H1 (cell line): ENCODE measurements around the gene LIG3. TPM values are rescaled to one million over a fixed set of nuclear protein-coding genes. Genes with fewer than 3 reads are reported as not detected.

ENCODE experiments used
- CTCF ChIA-PET: fragments of 300-600 bp; sonication (Branson Sonifier 250); formaldehyde crosslinking; loops from one replicate; lab custom pipeline; 2021; ENCODE audit not compliant: partially characterized antibody; lab: Charles Lee
- POLR2A ChIA-PET: fragments of 300-600 bp; sonication (Branson Sonifier 250); formaldehyde crosslinking; loops from one replicate; lab custom pipeline; 2021; ENCODE audit warnings: inconsistent platforms; ENCODE audit not compliant: partially characterized antibody; lab: Charles Lee
- DNase-seq, 2 experiments: peaks; one replicate each; pipeline versions ENCODE4 v3.0.0 to v3.0.0-alpha.2; 2010 to 2022; ENCODE audit warnings: low spot score in 2 of 2, low read depth in 1 of 2, mixed read lengths in 1 of 2
- FAIRE-seq: peaks from 2 replicates; lab custom pipeline; 2011; peaks lifted over from hg19 to GRCh38; lab: Jason Lieb, UNC
- H2AFZ ChIP-seq: 2 replicates; pipeline ENCODE4 v1.8.1; 2012; ENCODE audit warnings: low read length, inconsistent platforms
- H2AK5ac ChIP-seq: 2 replicates; pipeline ENCODE4 v1.6.1; 2013; ENCODE audit warnings: low read depth, low read length
- H2BK120ac ChIP-seq: replicated peaks from 2 replicates; pipeline ENCODE3; 2013; ENCODE audit warnings: low read depth, low read length, inconsistent platforms
- H2BK12ac ChIP-seq: 2 replicates; pipeline ENCODE4 v1.6.1; 2013; ENCODE audit warnings: low read depth, low read length
- H2BK15ac ChIP-seq: 2 replicates; pipeline ENCODE4 v1.6.1; 2013; ENCODE audit warnings: low read length
- H2BK20ac ChIP-seq: 2 replicates; pipeline ENCODE4 v1.6.1; 2013; ENCODE audit warnings: low read length
- H2BK5ac ChIP-seq: 2 replicates; pipeline ENCODE4 v1.6.1; 2013; ENCODE audit warnings: low read depth, low read length
- H3K14ac ChIP-seq: 2 replicates; pipeline ENCODE4 v1.6.1; 2013; ENCODE audit warnings: inconsistent platforms; ENCODE audit not compliant: insufficient read length
- H3K18ac ChIP-seq: 2 replicates; pipeline ENCODE4 v1.6.1; 2013; ENCODE audit warnings: low read length; ENCODE audit errors: extremely low read depth
- H3K23ac ChIP-seq: 2 replicates; pipeline ENCODE4 v1.6.1; 2013; ENCODE audit warnings: inconsistent platforms; ENCODE audit not compliant: insufficient read length
- H3K23me2 ChIP-seq: 2 replicates; pipeline ENCODE4 v1.6.1; 2013; ENCODE audit warnings: low read depth, low read length
- H3K27ac ChIP-seq: 2 replicates; pipeline ENCODE4 v1.6.1; 2011; ENCODE audit warnings: low read depth, low read length, inconsistent platforms
- H3K27me3 ChIP-seq, 4 experiments: replicated peaks in 1 of 4; 1 replicate in 1 of 4; 2 replicates in 3 of 4; pipeline versions ENCODE4 v1.6.1 to v1.8.1; 2011 to 2013; ENCODE audit warnings: low read length in 3 of 4, mild to moderate bottlenecking in 3 of 4, inconsistent platforms in 2 of 4, mixed read lengths in 2 of 4, moderate library complexity in 1 of 4; ENCODE audit not compliant: control insufficient read depth in 3 of 4, insufficient read depth in 3 of 4; ENCODE audit errors: extremely low read depth in 1 of 4
- H3K36me3 ChIP-seq, 4 experiments: 2 replicates each; pipeline versions ENCODE4 v1.6.1 to v1.8.1; 2011 to 2013; ENCODE audit warnings: mild to moderate bottlenecking in 4 of 4, low read length in 3 of 4, moderate library complexity in 2 of 4, control low read depth in 1 of 4, inconsistent platforms in 1 of 4; ENCODE audit not compliant: insufficient read depth in 4 of 4, control insufficient read depth in 2 of 4
- H3K4ac ChIP-seq: replicated peaks from 2 replicates; pipeline ENCODE3; 2013; ENCODE audit warnings: low read length, low read depth, mixed read lengths, inconsistent platforms; ENCODE audit not compliant: insufficient read length
- H3K4me1 ChIP-seq, 4 experiments: replicated peaks in 1 of 4; 1 replicate in 1 of 4; 2 replicates in 3 of 4; pipeline versions ENCODE4 v1.6.1 to v1.8.1; 2011 to 2013; ENCODE audit warnings: low read length in 3 of 4, inconsistent platforms in 2 of 4, mixed read lengths in 1 of 4; ENCODE audit not compliant: insufficient read depth in 4 of 4, control insufficient read depth in 3 of 4
- H3K4me2 ChIP-seq, 2 experiments: 2 replicates each; pipeline versions ENCODE4 v1.6.1 to v1.8.1; 2011 to 2013; ENCODE audit warnings: low read depth in 2 of 2, low read length in 2 of 2, control low read depth in 1 of 2, inconsistent platforms in 1 of 2, mild to moderate bottlenecking in 1 of 2; ENCODE audit not compliant: insufficient read depth in 1 of 2
- H3K4me3 ChIP-seq, 4 experiments: fragments of 200-600, 300-600 bp in 1 of 4; sonication (generic), shearing (Covaris generic), sonication (Bioruptor Twin) in 1 of 4; 2 replicates each; pipeline versions ENCODE4 v1.5.1 to v1.8.1; 2011 to 2016; ENCODE audit warnings: low read length in 4 of 4, low read depth in 3 of 4, control low read depth in 2 of 4, inconsistent platforms in 2 of 4, mild to moderate bottlenecking in 2 of 4, mixed read lengths in 1 of 4, moderate library complexity in 1 of 4; ENCODE audit not compliant: insufficient read depth in 2 of 4; ENCODE audit errors: extremely low read depth in 1 of 4
- H3K56ac ChIP-seq: replicated peaks from 2 replicates; pipeline ENCODE3; 2013; ENCODE audit warnings: low read depth, mild to moderate bottlenecking, mixed read lengths, low read length, inconsistent platforms; ENCODE audit not compliant: insufficient read length
- H3K79me1 ChIP-seq: 2 replicates; pipeline ENCODE4 v1.6.1; 2013; ENCODE audit warnings: low read depth, low read length, control low read depth
- H3K79me2 ChIP-seq, 2 experiments: 2 replicates each; pipeline versions ENCODE4 v1.6.1 to v1.8.1; 2012 to 2013; ENCODE audit warnings: low read length in 2 of 2, mild to moderate bottlenecking in 2 of 2, inconsistent platforms in 1 of 2; ENCODE audit not compliant: insufficient read depth in 2 of 2, control insufficient read depth in 1 of 2
- H3K9ac ChIP-seq, 4 experiments: replicated peaks in 1 of 4; 1 replicate in 1 of 4; 2 replicates in 3 of 4; pipeline versions ENCODE4 v1.6.1 to v1.8.1; 2011 to 2013; ENCODE audit warnings: low read depth in 3 of 4, low read length in 3 of 4, control low read depth in 2 of 4, mild to moderate bottlenecking in 2 of 4, moderate library complexity in 2 of 4, inconsistent platforms in 1 of 4; ENCODE audit errors: extremely low read depth in 1 of 4
- H3K9me3 ChIP-seq, 2 experiments: 2 replicates each; pipeline versions ENCODE4 v1.6.1 to v1.8.1; 2012 to 2013; ENCODE audit warnings: mild to moderate bottlenecking in 2 of 2, moderate library complexity in 2 of 2, control low read depth in 1 of 2, inconsistent platforms in 1 of 2, low read depth in 1 of 2, low read length in 1 of 2, mixed read lengths in 1 of 2; ENCODE audit not compliant: insufficient read depth in 2 of 2
- H4K20me1 ChIP-seq, 2 experiments: replicated peaks in 1 of 2; 2 replicates each; pipeline versions ENCODE3 to v1.8.1; 2011 to 2013; ENCODE audit warnings: inconsistent platforms in 2 of 2, low read length in 2 of 2, mild to moderate bottlenecking in 1 of 2; ENCODE audit not compliant: insufficient read depth in 2 of 2, control insufficient read depth in 1 of 2
- H4K5ac ChIP-seq: 2 replicates; pipeline ENCODE4 v1.6.1; 2013; ENCODE audit warnings: low read length, low read depth, mixed read lengths, inconsistent platforms; ENCODE audit not compliant: insufficient read length
- H4K8ac ChIP-seq: 2 replicates; pipeline ENCODE4 v1.8.0; 2013; ENCODE audit warnings: mild to moderate bottlenecking, moderate library complexity, low read length, inconsistent platforms; ENCODE audit not compliant: insufficient read depth; ENCODE audit errors: extremely low read depth
- H4K91ac ChIP-seq: replicated peaks from 2 replicates; pipeline ENCODE3; 2013; ENCODE audit warnings: low read length, mixed read lengths, inconsistent platforms; ENCODE audit not compliant: insufficient read length
- CEBPB ChIP-seq: IDR thresholded peaks from 2 replicates; pipeline ENCODE4 v1.6.1; 2012; ENCODE audit warnings: low read depth, low read length
- E2F6 ChIP-seq: IDR thresholded peaks from 2 replicates; pipeline ENCODE4 v1.6.1; 2012; ENCODE audit warnings: inconsistent platforms
- EZH2 ChIP-seq: fragments of 200-600 bp; sonication (generic); IDR thresholded peaks from 2 replicates; pipeline ENCODE4 v1.7.1; 2012; ENCODE audit warnings: low read depth, mild to moderate bottlenecking, moderate library complexity, low read length, inconsistent platforms; ENCODE audit not compliant: severe bottlenecking
- HDAC2 ChIP-seq, 2 experiments: fragments of 300-600 bp in 1 of 2; sonication (generic) in 1 of 2; IDR thresholded peaks; 2 replicates each; pipeline ENCODE4 v1.6.1; 2011 to 2012; ENCODE audit warnings: low read depth in 2 of 2, low read length in 2 of 2, mild to moderate bottlenecking in 2 of 2, moderate library complexity in 2 of 2, borderline replicate concordance in 1 of 2, inconsistent platforms in 1 of 2
- KDM1A ChIP-seq: fragments of 200-600, 300-600 bp; sonication (generic); IDR thresholded peaks from 2 replicates; pipeline ENCODE4 v1.7.1; 2016; ENCODE audit warnings: mild to moderate bottlenecking, low read length, borderline replicate concordance
- NRF1 ChIP-seq: IDR thresholded peaks from 2 replicates; pipeline ENCODE4 v1.6.1; 2011; ENCODE audit warnings: mild to moderate bottlenecking, low read depth, low read length, improper control_type of control experiment
- SAP30 ChIP-seq: fragments of 300-600 bp; sonication (generic); IDR thresholded peaks from 2 replicates; pipeline ENCODE4 v1.7.1; 2012; ENCODE audit warnings: low read length, moderate library complexity, mild to moderate bottlenecking, inconsistent platforms; ENCODE audit not compliant: insufficient read depth, insufficient replicate concordance
- SIN3A ChIP-seq, 2 experiments: IDR thresholded peaks in 1 of 2; conservative IDR thresholded peaks in 1 of 2; 2 replicates each; pipeline ENCODE4 v1.6.1; 2011 to 2012; ENCODE audit warnings: low read length in 2 of 2, improper control_type of control experiment in 1 of 2, low read depth in 1 of 2, mild to moderate bottlenecking in 1 of 2
- SIRT6 ChIP-seq: IDR thresholded peaks from one replicate; pipeline ENCODE4 v1.7.1; 2012; ENCODE audit warnings: low read length, inconsistent platforms
- SRF ChIP-seq: IDR thresholded peaks from 2 replicates; pipeline ENCODE4 v1.6.1; 2011; ENCODE audit warnings: mild to moderate bottlenecking, low read depth, low read length, moderate library complexity
- SUZ12 ChIP-seq: fragments of 200-600 bp; sonication (generic); IDR thresholded peaks from 2 replicates; pipeline ENCODE4 v1.6.1; 2012; ENCODE audit warnings: mild to moderate bottlenecking, inconsistent platforms, low read length, moderate library complexity, mixed read lengths
- TAF1 ChIP-seq: IDR thresholded peaks from 2 replicates; pipeline ENCODE4 v1.6.1; 2011; ENCODE audit warnings: mild to moderate bottlenecking, low read depth, low read length
- TAF7 ChIP-seq: optimal IDR thresholded peaks from 2 replicates; pipeline ENCODE3; 2011; ENCODE audit warnings: low read depth, mild to moderate bottlenecking, inconsistent platforms, low read length, moderate library complexity, borderline replicate concordance
- TCF12 ChIP-seq: IDR thresholded peaks from 2 replicates; pipeline ENCODE4 v1.6.1; 2011; ENCODE audit warnings: low read depth, mild to moderate bottlenecking, low read length
- WGBS, 2 experiments: shearing (Covaris generic) in 1 of 2; methylation state at CpG; one replicate each; pipeline versions ENCODE4 v1.1.6 to v1.1.7; 2013 to 2015; ENCODE audit warnings: low lambda C conversion rate in 2 of 2, mixed read lengths in 2 of 2, inconsistent platforms in 1 of 2, low coverage in 1 of 2, missing lambda C conversion rate in 1 of 2; ENCODE audit not compliant: insufficient replicate concordance in 2 of 2, insufficient coverage in 1 of 2, insufficient read length in 1 of 2; ENCODE audit errors: extremely low coverage in 1 of 2, missing lambda C conversion rate in 1 of 2; 5-methylcytosine and 5-hydroxymethylcytosine counted together
- polyA plus RNA-seq, 7 experiments: library from polyadenylated mRNA; depleted of rRNA in 3 of 7; stranded (reverse) in 5 of 7; unstranded in 2 of 7; fragments of >200 nt in 5 of 7; fragments of 200-250 nt in 2 of 7; gene quantifications; 1 replicate in 5 of 7; 2 replicates in 1 of 7; 4 replicates in 1 of 7; pipeline versions ENCODE4 v1.2.1 to v1.2.3, GENCODE V29; 2011 to 2013; ENCODE audit warnings: missing spikeins in 2 of 7, mixed read lengths in 2 of 7
- total RNA-seq: library from RNA; stranded (reverse); fragmentation: NEBNext Ultra II Directional; extraction: Animal tissue kit (Norgen Biotek cat#: 25700); gene quantifications from 2 replicates; pipeline ENCODE4 v1.2.1, GENCODE V29; 2021

LIG3 gene
- total and polyA plus RNA-seq, 2 of the 8 experiments (the other 6 are each of a cell fraction or from before 2014, with no cell fraction given): 63.6 to 89.3 TPM

GRCh38 chr17:35038453-35038852 is 58.1 kb downstream of the LIG3 start:
- no peak for DNase-seq
- Histone ChIP-seq H2BK5ac (no peak overlapping the region), H4K5ac (no peak overlapping the region), H3K27ac (no peak overlapping the region), H3K18ac (no peak overlapping the region), H3K4me1 (no peaks in the 10 kb centered on the region), H3K4me2 (no peak overlapping the region), H4K91ac (no peak overlapping the region), H4K20me1 (peaks cover 0 to 2% of the 10 kb centered on the region in 2 experiments), H3K27me3 (no peaks in the 10 kb centered on the region), H3K23ac (no peak overlapping the region), H3K79me2 (no peaks in the 10 kb centered on the region), H2BK120ac (no peak overlapping the region), H3K9ac (no peak overlapping the region), H3K9me3 (no peaks in the 10 kb centered on the region), H2BK12ac (no peak overlapping the region), H3K79me1 (no peaks in the 10 kb centered on the region), H3K4ac (no peak overlapping the region), H2BK15ac (no peak overlapping the region), H2AK5ac (no peak overlapping the region), H3K14ac (no peak overlapping the region), H3K4me3 (no peak overlapping the region), H3K36me3 (no peaks in the 10 kb centered on the region), H2AFZ (no peak overlapping the region), H3K56ac (no peak overlapping the region), H4K8ac (no peak overlapping the region), H3K23me2 (no peaks in the 10 kb centered on the region), H2BK20ac (no peak overlapping the region)
- ChIA-PET CTCF (no interaction called here), POLR2A (interaction anchor here (0.7 kb wide), 1 partner anchor 29 kb away, joined by 3 read pairs; no protein-coding TSS in a partner anchor)
- TF ChIP-seq E2F6: no peak
- no peak for TF ChIP-seq SAP30
- no peak for TF ChIP-seq TAF7
- TF ChIP-seq SUZ12: no peak
- TF ChIP-seq TAF1: no peak
- no peak for TF ChIP-seq TCF12
- TF ChIP-seq HDAC2 (IDR thresholded peaks at IDR 0.05; ENCODE audit: borderline replicate concordance in 1 of 2, low read depth in 2 of 2, low read length in 2 of 2): no peak
- TF ChIP-seq SIN3A (conservative IDR thresholded peaks at IDR 0.05 in 1 of 2, IDR thresholded peaks at IDR 0.05 in 1 of 2; ENCODE audit: low read depth in 1 of 2, low read length in 2 of 2): no peak
- no peak for TF ChIP-seq EZH2
- no peak for TF ChIP-seq NRF1
- TF ChIP-seq SRF: no peak
- no peak for TF ChIP-seq KDM1A
- TF ChIP-seq SIRT6: no peak
- TF ChIP-seq CEBPB: no peak
- 83% methylated on average over 3 of the region's 3 CpGs; no CpG with 5 or more reads in 1 of the 2 experiments for WGBS, 2 experiments
- no peak for FAIRE-seq
